OCI-M2 (cell line): Measurements from ENCODE around the gene FICD.

ENCODE experiments used
- DNase-seq: peaks from one replicate; lab custom pipeline; 2025; ENCODE audit not compliant: unreplicated experiment; lab: John Stamatoyannopoulos, UW

The FICD gene

GRCh38 chr12:108565146-108565545 is 50.1 kb downstream of the FICD start:
- DNase-seq: no peak

- no peak for DNase-seq
These were observed 50.9 kb downstream of the FICD start for GRCh38 chr12:108565976-108566375.

GRCh38 chr12:108566452-108566851 is 51.4 kb downstream of the FICD start:
- no peak for DNase-seq

- no peak for DNase-seq
These were observed 52.6 kb downstream of the FICD start for GRCh38 chr12:108567406-108568337.

GRCh38 chr12:108568338-108569154 is 53.5 kb downstream of the FICD start:
- DNase-seq: no peak
